ENCODE measurements around the gene FUBP1.

FUBP1 gene

DNA sequence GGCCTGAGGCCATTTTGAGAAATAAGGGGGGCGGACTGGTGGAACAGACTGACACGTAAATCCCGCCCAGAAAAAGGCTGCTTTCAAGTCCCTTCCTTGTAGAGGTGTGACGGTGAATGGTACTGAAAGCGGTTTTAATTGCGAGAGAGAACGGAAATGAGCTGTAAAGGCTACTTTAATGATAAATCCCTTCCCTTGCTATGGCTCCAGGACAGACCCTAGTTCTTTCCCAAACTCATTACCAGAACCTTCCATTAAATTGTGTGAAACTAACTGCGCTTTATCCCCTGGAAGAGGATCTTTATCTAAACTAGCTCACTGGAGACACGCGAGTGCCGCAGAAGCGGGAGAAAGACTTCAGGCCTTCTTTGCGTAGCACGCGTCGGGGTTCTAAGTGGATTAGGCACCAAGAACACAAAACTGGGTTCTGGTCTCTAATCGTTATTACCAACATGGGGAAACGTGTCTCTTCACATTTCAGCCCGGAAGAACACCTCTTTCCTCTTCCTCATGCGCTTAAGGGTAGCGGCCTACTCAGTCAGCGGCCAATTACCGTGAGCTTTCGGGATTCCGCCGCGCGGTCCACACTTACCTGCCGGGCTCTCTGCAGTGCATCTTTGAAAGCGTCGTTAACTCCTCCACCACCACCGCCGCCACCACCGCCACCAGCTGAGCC is 441 bp downstream of the FUBP1 start:
- no peaks in the 10 kb centered on the region for H3K27me3 Mint-ChIP-seq
- no peak overlapping the region for H3K4me3 Mint-ChIP-seq
- no peaks in the 10 kb centered on the region for H3K9me3 Mint-ChIP-seq
- DNase-seq (peak; percentile 75 to 81 (median 76)), ATAC-seq (replicated peaks) (peak; percentile 64)
- H3K27ac Mint-ChIP-seq: no peak overlapping the region
- H3K4me1 Mint-ChIP-seq (ENCODE audit: low read depth in 2 of 2): peaks cover 29 to 38% of the 10 kb centered on the region in 2 donors
- peaks cover 41% of the 10 kb centered on the region for H3K36me3 Mint-ChIP-seq (ENCODE audit: insufficient read depth)

DNA sequence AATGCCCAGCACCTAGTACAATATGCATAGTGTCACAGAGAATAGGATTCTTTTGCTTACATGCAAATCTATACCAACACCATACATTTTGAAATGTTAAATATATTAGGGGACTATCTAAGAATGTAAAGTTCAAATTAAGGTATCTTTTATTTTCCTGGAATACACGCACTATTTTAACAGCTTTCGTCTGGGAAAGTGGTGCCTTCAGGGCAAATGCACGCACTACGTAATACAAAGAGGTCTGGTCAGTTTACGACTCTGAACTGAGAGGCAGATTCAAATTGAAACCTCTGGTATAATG is 931 bp downstream of the FUBP1 start:
- DNase-seq (no peak), ATAC-seq (replicated peaks) (no peak)
- Mint-ChIP-seq H3K27me3 (no peaks in the 10 kb centered on the region), H3K4me1 (ENCODE audit: low read depth in 2 of 2) (peaks cover 32 to 40% of the 10 kb centered on the region in 2 donors), H3K9me3 (no peaks in the 10 kb centered on the region), H3K4me3 (no peak overlapping the region), H3K36me3 (ENCODE audit: insufficient read depth) (peaks cover 41% of the 10 kb centered on the region), H3K27ac (no peak overlapping the region)

DNA sequence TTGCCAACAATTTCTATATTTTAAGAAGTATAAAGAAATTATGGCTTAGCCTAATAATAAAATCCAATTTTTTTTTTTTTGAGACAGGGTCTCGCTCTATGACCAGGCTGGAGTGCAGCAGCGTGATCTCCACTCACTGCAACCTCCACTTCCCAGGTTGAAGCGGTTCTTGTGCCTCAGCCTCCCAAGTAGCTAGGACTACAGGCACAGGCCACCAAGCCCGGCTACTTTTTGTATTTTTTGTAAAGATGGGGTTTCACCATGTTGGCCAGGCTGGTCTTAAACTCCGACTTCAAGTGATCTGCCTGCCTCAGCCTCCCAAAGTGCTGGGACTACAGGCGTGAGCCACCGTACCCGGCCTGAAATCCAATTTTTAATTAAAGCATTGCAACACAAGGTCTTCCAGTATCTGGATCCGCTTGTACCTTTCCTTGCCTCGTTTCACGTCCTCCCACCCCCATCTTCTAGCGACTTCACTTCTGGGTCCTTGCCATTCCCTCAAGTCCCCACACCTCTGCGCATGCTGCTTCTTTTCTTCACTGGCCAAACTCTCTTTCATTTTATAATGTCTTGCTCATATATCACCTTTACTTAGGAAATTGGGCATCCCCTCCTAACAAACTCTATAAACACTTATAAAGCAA is 2.3 kb downstream of the FUBP1 start:
- H3K4me3 Mint-ChIP-seq: no peak overlapping the region
- no peak for ATAC-seq (replicated peaks)
- no peaks in the 10 kb centered on the region for H3K27me3 Mint-ChIP-seq
- H3K4me1 Mint-ChIP-seq (ENCODE audit: low read depth in 2 of 2): peaks cover 39 to 51% of the 10 kb centered on the region in 2 donors
- no peak for DNase-seq
- H3K9me3 Mint-ChIP-seq: no peaks in the 10 kb centered on the region
- peaks cover 49% of the 10 kb centered on the region for H3K36me3 Mint-ChIP-seq (ENCODE audit: insufficient read depth)
- H3K27ac Mint-ChIP-seq: no peak overlapping the region

DNA sequence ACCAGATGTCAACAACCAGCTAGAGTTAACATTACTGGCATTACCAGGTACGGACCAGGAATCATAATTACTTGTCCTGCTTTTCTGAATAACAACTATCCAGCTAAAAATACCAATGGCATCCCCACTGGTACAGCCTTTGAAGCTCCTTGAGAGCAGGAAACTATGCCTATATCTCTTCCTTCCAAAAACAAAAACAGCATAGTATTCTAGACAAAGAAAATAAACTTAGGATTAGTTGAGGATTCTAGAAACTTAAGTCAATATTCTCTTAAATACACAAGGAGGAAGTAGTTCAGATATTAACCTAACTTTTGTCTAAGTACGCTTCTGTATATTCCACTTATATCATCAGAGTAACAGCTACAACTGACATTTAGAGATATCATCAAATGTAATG is 3.0 kb downstream of the FUBP1 start:
- Mint-ChIP-seq H3K36me3 (ENCODE audit: insufficient read depth) (peaks cover 55% of the 10 kb centered on the region), H3K27ac (no peak overlapping the region), H3K9me3 (no peaks in the 10 kb centered on the region), H3K27me3 (no peaks in the 10 kb centered on the region), H3K4me3 (no peak overlapping the region), H3K4me1 (ENCODE audit: low read depth in 2 of 2) (peaks cover 40 to 56% of the 10 kb centered on the region in 2 donors)
- ATAC-seq (replicated peaks): no peak
- DNase-seq: no peak

- ATAC-seq (replicated peaks): no peak
- Mint-ChIP-seq H3K4me1 (ENCODE audit: low read depth in 2 of 2) (peaks cover 40 to 53% of the 10 kb centered on the region in 2 donors), H3K36me3 (ENCODE audit: insufficient read depth) (peaks cover 61% of the 10 kb centered on the region), H3K27me3 (no peaks in the 10 kb centered on the region), H3K9me3 (no peaks in the 10 kb centered on the region), H3K27ac (no peak overlapping the region), H3K4me3 (no peak overlapping the region)
- DNase-seq: no peak
Observed at GRCh38 chr1:77975386-77975785, 3.5 kb downstream of the FUBP1 start.

GRCh38 chr1:77972080-77972479 is 6.8 kb downstream of the FUBP1 start:
- Mint-ChIP-seq H3K4me3 (peak overlapping the region; percentile 57 to 76), H3K27me3 (no peaks in the 10 kb centered on the region), H3K9me3 (no peaks in the 10 kb centered on the region), H3K4me1 (ENCODE audit: low read depth in 2 of 2) (peaks cover 45 to 63% of the 10 kb centered on the region in 2 donors), H3K27ac (peak overlapping the region; percentile 56 to 63), H3K36me3 (ENCODE audit: insufficient read depth) (peaks cover 89% of the 10 kb centered on the region)
- DNase-seq (no peak), ATAC-seq (replicated peaks) (no peak)

GRCh38 chr1:77970192-77970591 is 8.7 kb downstream of the FUBP1 start:
- Mint-ChIP-seq H3K36me3 (ENCODE audit: insufficient read depth) (peaks cover 91% of the 10 kb centered on the region), H3K27ac (peak overlapping the region in 1 of 2 donors; percentile 29), H3K4me3 (peak overlapping the region in 1 of 2 donors; percentile 31), H3K27me3 (no peaks in the 10 kb centered on the region), H3K9me3 (no peaks in the 10 kb centered on the region), H3K4me1 (ENCODE audit: low read depth in 2 of 2) (peaks cover 33 to 54% of the 10 kb centered on the region in 2 donors)
- ATAC-seq (replicated peaks): no peak
- no peak for DNase-seq

GRCh38 chr1:77966291-77966690 is 12.6 kb downstream of the FUBP1 start:
- Mint-ChIP-seq H3K4me3 (no peak overlapping the region), H3K36me3 (ENCODE audit: insufficient read depth) (peaks cover 99% of the 10 kb centered on the region), H3K27me3 (no peaks in the 10 kb centered on the region), H3K27ac (peak overlapping the region; percentile 15 to 20), H3K4me1 (ENCODE audit: low read depth in 2 of 2) (peaks cover 18 to 39% of the 10 kb centered on the region in 2 donors), H3K9me3 (no peaks in the 10 kb centered on the region)
- ATAC-seq (replicated peaks): no peak
- DNase-seq: no peak

GRCh38 chr1:77961392-77961791 is 17.5 kb downstream of the FUBP1 start:
- H3K4me3 Mint-ChIP-seq: no peak overlapping the region
- no peaks in the 10 kb centered on the region for H3K27me3 Mint-ChIP-seq
- H3K36me3 Mint-ChIP-seq (ENCODE audit: insufficient read depth): peaks cover 100% of the 10 kb centered on the region
- peak overlapping the region in 1 of 2 donors; percentile 84 for H3K27ac Mint-ChIP-seq
- no peaks in the 10 kb centered on the region for H3K9me3 Mint-ChIP-seq
- peaks cover 19 to 33% of the 10 kb centered on the region in 2 donors for H3K4me1 Mint-ChIP-seq (ENCODE audit: low read depth in 2 of 2)
- DNase-seq (no peak), ATAC-seq (replicated peaks) (no peak)

- ATAC-seq (replicated peaks) (no peak), DNase-seq (no peak)
- Mint-ChIP-seq H3K27ac (peak overlapping the region; percentile 9 to 67), H3K27me3 (no peaks in the 10 kb centered on the region), H3K9me3 (no peaks in the 10 kb centered on the region), H3K36me3 (ENCODE audit: insufficient read depth) (peaks cover 100% of the 10 kb centered on the region), H3K4me3 (no peak overlapping the region), H3K4me1 (ENCODE audit: low read depth in 2 of 2) (peaks cover 21 to 27% of the 10 kb centered on the region in 2 donors)
Observed at GRCh38 chr1:77958850-77959249, 20.0 kb downstream of the FUBP1 start.

GRCh38 chr1:77958391-77958790 is 20.5 kb downstream of the FUBP1 start:
- no peaks in the 10 kb centered on the region for H3K27me3 Mint-ChIP-seq
- H3K36me3 Mint-ChIP-seq (ENCODE audit: insufficient read depth): peaks cover 100% of the 10 kb centered on the region

GRCh38 chr1:77956464-77956863 is 22.4 kb downstream of the FUBP1 start:
- DNase-seq (no peak), ATAC-seq (replicated peaks) (no peak)
- Mint-ChIP-seq H3K36me3 (ENCODE audit: insufficient read depth) (peaks cover 97% of the 10 kb centered on the region), H3K4me1 (ENCODE audit: low read depth in 2 of 2) (peaks cover 17 to 21% of the 10 kb centered on the region in 2 donors), H3K27ac (peak overlapping the region in 1 of 2 donors; percentile 17), H3K27me3 (no peaks in the 10 kb centered on the region), H3K9me3 (no peaks in the 10 kb centered on the region), H3K4me3 (no peak overlapping the region)

More at GRCh38 chr1:77958391-77958790, 20.5 kb downstream of the FUBP1 start:
- H3K4me3 Mint-ChIP-seq: no peak overlapping the region
- peak overlapping the region; percentile 9 to 67 for H3K27ac Mint-ChIP-seq
- H3K4me1 Mint-ChIP-seq (ENCODE audit: low read depth in 2 of 2): peaks cover 21 to 27% of the 10 kb centered on the region in 2 donors
- H3K9me3 Mint-ChIP-seq: no peaks in the 10 kb centered on the region
- DNase-seq (no peak), ATAC-seq (replicated peaks) (no peak)

DNA sequence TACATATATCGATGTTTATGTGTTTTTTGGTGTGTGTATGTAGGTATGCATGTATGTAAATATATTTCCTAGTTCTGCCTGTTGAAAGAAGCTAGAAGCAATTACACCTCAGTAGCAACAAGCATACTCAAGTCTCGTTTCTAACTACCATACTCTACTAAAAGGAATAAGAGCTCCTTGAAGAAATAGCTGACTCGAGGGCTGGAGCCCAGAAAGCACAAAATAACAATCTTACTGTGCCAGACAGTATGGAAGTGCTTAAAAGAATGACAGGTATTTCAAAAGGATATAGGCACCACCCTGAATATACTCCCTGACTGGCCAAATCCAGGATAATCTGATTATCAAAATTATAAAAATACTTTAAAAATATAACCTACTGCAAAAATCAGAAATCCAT is 23.2 kb downstream of the FUBP1 start:
- peak overlapping the region in 1 of 2 donors; percentile 30 for H3K4me3 Mint-ChIP-seq
- H3K27ac Mint-ChIP-seq: peak overlapping the region in 1 of 2 donors; percentile 78

DNA sequence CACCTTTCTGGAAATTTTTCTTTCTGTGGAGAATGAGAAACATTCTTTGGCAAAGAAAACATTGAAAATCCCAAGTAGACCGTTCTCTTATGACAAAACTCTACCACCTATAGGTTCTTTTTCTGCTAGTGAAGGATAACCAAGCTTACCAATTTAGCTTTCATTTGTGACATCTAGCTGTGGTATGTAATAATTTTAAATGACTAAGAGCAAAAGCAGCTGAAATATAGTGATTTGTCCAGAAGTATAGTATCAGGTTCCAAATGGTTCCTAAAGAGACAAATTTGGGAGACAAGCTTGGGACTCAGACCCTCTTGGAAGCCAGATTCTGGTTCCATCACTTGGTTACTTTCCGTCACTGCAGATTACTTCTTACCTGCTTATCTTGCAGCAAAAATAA is 24.4 kb downstream of the FUBP1 start:
- no peak for DNase-seq
- ATAC-seq (replicated peaks): no peak
- H3K4me3 Mint-ChIP-seq: no peak overlapping the region
- H3K9me3 Mint-ChIP-seq: no peaks in the 10 kb centered on the region
- peaks cover 96% of the 10 kb centered on the region for H3K36me3 Mint-ChIP-seq (ENCODE audit: insufficient read depth)
- H3K4me1 Mint-ChIP-seq (ENCODE audit: low read depth in 2 of 2): peaks cover 12 to 27% of the 10 kb centered on the region in 2 donors
- H3K27me3 Mint-ChIP-seq: no peaks in the 10 kb centered on the region
- no peak overlapping the region for H3K27ac Mint-ChIP-seq

More for the DNA sequence above, 23.2 kb downstream of the FUBP1 start:
- DNase-seq (no peak), ATAC-seq (replicated peaks) (no peak)
- Mint-ChIP-seq H3K36me3 (ENCODE audit: insufficient read depth) (peaks cover 96% of the 10 kb centered on the region), H3K9me3 (no peaks in the 10 kb centered on the region), H3K27me3 (no peaks in the 10 kb centered on the region), H3K4me1 (ENCODE audit: low read depth in 2 of 2) (peaks cover 15 to 23% of the 10 kb centered on the region in 2 donors)
